Subcutaneous adipose tissue (tissue), 4 donors: ENCODE data around the gene GPATCH3. TPM values are rescaled to one million over a fixed set of nuclear protein-coding genes. Genes with fewer than 3 reads are reported as not detected.

Experiments used
- CTCF ChIP-seq: fragments of 450-650 bp; IDR thresholded peaks from one replicate; pipeline ENCODE4 v1.5.1; 2016; ENCODE audit warnings: low read depth, mild to moderate bottlenecking, control low read depth, antibody characterized with exemption, moderate library complexity
- total RNA-seq, 4 donors: library from RNA; depleted of rRNA; stranded (reverse); fragments of >200 nt; gene quantifications; one replicate each; pipeline ENCODE4 v1.1.0, GENCODE V29; 2016

GPATCH3 gene
- total RNA-seq, 4 donors from 2014 or later: 6.2 to 20.9 (median 14.4) TPM

- TF ChIP-seq CTCF: no peak
These were observed 45.4 kb downstream of the GPATCH3 start for GRCh38 chr1:26854906-26855305.

- no peak for TF ChIP-seq CTCF
These were observed 46.7 kb downstream of the GPATCH3 start for GRCh38 chr1:26853600-26853999.

GRCh38 chr1:26853156-26853555 is 47.1 kb downstream of the GPATCH3 start:
- no peak for TF ChIP-seq CTCF

- no peak for TF ChIP-seq CTCF
These were observed 47.6 kb downstream of the GPATCH3 start for GRCh38 chr1:26852701-26853100.

GRCh38 chr1:26851106-26851684 is 49.1 kb downstream of the GPATCH3 start:
- no peak for TF ChIP-seq CTCF

- no peak for TF ChIP-seq CTCF
These were observed 51.1 kb downstream of the GPATCH3 start for GRCh38 chr1:26848941-26849774.

GRCh38 chr1:26848499-26848898 is 51.8 kb downstream of the GPATCH3 start:
- no peak for TF ChIP-seq CTCF
